Fibroblast of lung (primary cell): ENCODE data around the gene SGSH. TPM values are rescaled to one million over a fixed set of nuclear protein-coding genes. Genes with fewer than 3 reads are reported as not detected.

Source experiments
- DNase-seq, 2 donors: peaks; one replicate each; pipeline versions ENCODE4 v3.0.0 to v3.0.0-alpha.2; 2010; ENCODE audit warnings: low read depth in 2 of 2
- H2AFZ ChIP-seq: 2 replicates; pipeline ENCODE4 v1.5.1; 2012; ENCODE audit warnings: low read length, control low read depth, inconsistent platforms
- H3K27ac ChIP-seq: 2 replicates; pipeline ENCODE4 v1.5.1; 2011; ENCODE audit warnings: low read length, control low read depth; ENCODE audit not compliant: insufficient read depth
- H3K27me3 ChIP-seq: 2 replicates; pipeline ENCODE4 v1.5.1; 2011; ENCODE audit warnings: mild to moderate bottlenecking, low read length; ENCODE audit not compliant: control insufficient read depth, insufficient read depth
- H3K36me3 ChIP-seq: 2 replicates; pipeline ENCODE4 v1.5.1; 2011; ENCODE audit warnings: low read length; ENCODE audit not compliant: control insufficient read depth, insufficient read depth
- H3K4me1 ChIP-seq: 2 replicates; pipeline ENCODE4 v1.5.1; 2011; ENCODE audit warnings: low read length; ENCODE audit not compliant: control insufficient read depth, insufficient read depth; ENCODE audit errors: extremely low read depth
- H3K4me2 ChIP-seq: 2 replicates; pipeline ENCODE4 v1.5.1; 2011; ENCODE audit warnings: low read length, control low read depth; ENCODE audit not compliant: insufficient read depth; ENCODE audit errors: extremely low read depth
- H3K4me3 ChIP-seq, 4 experiments: fragments of 200-600 bp in 1 of 4; sonication (generic) in 1 of 4; replicated peaks in 1 of 4; 2 replicates each; pipeline ENCODE4 v1.5.1; 2011 to 2016; ENCODE audit warnings: low read length in 4 of 4, low read depth in 3 of 4, mild to moderate bottlenecking in 3 of 4, control low read depth in 2 of 4, inconsistent platforms in 1 of 4, mixed read lengths in 1 of 4; ENCODE audit not compliant: insufficient read depth in 1 of 4; ENCODE audit errors: control extremely low read depth in 1 of 4
- H3K79me2 ChIP-seq: 2 replicates; pipeline ENCODE4 v1.5.1; 2012; ENCODE audit warnings: mild to moderate bottlenecking, low read length, inconsistent platforms; ENCODE audit not compliant: control insufficient read depth, insufficient read depth
- H3K9ac ChIP-seq: 2 replicates; pipeline ENCODE4 v1.5.1; 2011; ENCODE audit warnings: mild to moderate bottlenecking, low read length, control low read depth; ENCODE audit not compliant: insufficient read depth
- H3K9me3 ChIP-seq: 2 replicates; pipeline ENCODE4 v1.5.1; 2012; ENCODE audit warnings: low read depth, low read length; ENCODE audit not compliant: control insufficient read depth, insufficient read depth
- H4K20me1 ChIP-seq: 2 replicates; pipeline ENCODE4 v1.5.1; 2011; ENCODE audit warnings: low read length; ENCODE audit not compliant: control insufficient read depth, insufficient read depth; ENCODE audit errors: extremely low read depth
- EZH2 ChIP-seq: IDR thresholded peaks from 2 replicates; pipeline ENCODE4 v1.5.1; 2012; ENCODE audit warnings: low read length, control low read depth, mild to moderate bottlenecking; ENCODE audit errors: missing control alignments
- polyA plus RNA-seq, 2 donors: library from polyadenylated mRNA; depleted of rRNA in 1 of 2; stranded (reverse) in 1 of 2; unstranded in 1 of 2; fragments of >200 nt; gene quantifications; 2 replicates each; pipeline ENCODE4 v1.2.1, GENCODE V29; 2011 to 2012; ENCODE audit warnings: missing spikeins in 1 of 2
- total RNA-seq: library from RNA; depleted of rRNA; stranded (reverse); fragments of >200 nt; gene quantifications from 2 replicates; pipeline ENCODE4 v1.2.1, GENCODE V29; 2014
- TF ChIP-seq, protein P1 (sequence below), 2 donors: IDR thresholded peaks in 1 of 2; conservative IDR thresholded peaks in 1 of 2; 1 replicate in 1 of 2; 2 replicates in 1 of 2; pipeline ENCODE4 v1.5.1; 2011 to 2012; ENCODE audit warnings: low read length in 2 of 2, control low read depth in 1 of 2, inconsistent platforms in 1 of 2, low read depth in 1 of 2, mild to moderate bottlenecking in 1 of 2

Gene SGSH
- total and polyA plus RNA-seq, 2 donors (not counting 1 experiment from before 2014, with no cell fraction given), result 26.9 to 57.2 TPM

DNA sequence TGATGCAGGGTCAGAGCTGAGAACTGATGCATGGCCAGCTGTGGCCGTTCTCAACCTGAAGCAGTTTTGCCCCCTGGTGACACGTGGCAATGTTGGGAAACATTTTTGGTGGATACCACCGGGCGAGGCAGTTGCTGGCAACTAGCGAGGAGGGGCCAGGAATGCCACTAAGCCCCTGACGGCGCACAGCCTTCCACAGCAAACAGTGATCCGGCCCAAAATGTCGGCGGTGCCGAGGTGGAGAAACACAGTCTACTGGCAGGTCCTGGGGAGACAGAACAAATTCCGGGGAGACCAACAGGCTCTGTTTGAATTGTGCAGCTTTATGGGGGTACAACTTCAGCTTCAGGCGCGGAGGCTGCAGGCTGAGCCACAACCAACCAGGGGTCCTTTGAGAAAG lies 8.3 kb upstream of the SGSH start:
- H3K4me3 ChIP-seq, result no peak overlapping the region
- H3K4me1 ChIP-seq, result no peaks in the 10 kb centered on the region
- no peak overlapping the region for H3K4me2 ChIP-seq
- no peaks in the 10 kb centered on the region for H3K9me3 ChIP-seq
- H3K27me3 ChIP-seq, result no peaks in the 10 kb centered on the region
- H4K20me1 ChIP-seq, result no peaks in the 10 kb centered on the region
- no peak overlapping the region for H2AFZ ChIP-seq
- no peak for TF ChIP-seq EZH2
- TF ChIP-seq, protein P1, sequence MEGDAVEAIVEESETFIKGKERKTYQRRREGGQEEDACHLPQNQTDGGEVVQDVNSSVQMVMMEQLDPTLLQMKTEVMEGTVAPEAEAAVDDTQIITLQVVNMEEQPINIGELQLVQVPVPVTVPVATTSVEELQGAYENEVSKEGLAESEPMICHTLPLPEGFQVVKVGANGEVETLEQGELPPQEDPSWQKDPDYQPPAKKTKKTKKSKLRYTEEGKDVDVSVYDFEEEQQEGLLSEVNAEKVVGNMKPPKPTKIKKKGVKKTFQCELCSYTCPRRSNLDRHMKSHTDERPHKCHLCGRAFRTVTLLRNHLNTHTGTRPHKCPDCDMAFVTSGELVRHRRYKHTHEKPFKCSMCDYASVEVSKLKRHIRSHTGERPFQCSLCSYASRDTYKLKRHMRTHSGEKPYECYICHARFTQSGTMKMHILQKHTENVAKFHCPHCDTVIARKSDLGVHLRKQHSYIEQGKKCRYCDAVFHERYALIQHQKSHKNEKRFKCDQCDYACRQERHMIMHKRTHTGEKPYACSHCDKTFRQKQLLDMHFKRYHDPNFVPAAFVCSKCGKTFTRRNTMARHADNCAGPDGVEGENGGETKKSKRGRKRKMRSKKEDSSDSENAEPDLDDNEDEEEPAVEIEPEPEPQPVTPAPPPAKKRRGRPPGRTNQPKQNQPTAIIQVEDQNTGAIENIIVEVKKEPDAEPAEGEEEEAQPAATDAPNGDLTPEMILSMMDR (conservative IDR thresholded peaks at IDR 0.05 in 1 of 2, IDR thresholded peaks at IDR 0.05 in 1 of 2; ENCODE audit: low read depth in 1 of 2, low read length in 2 of 2), result no peak
- no peaks in the 10 kb centered on the region for H3K79me2 ChIP-seq
- DNase-seq, result no peak
- H3K9ac ChIP-seq, result no peak overlapping the region
- H3K27ac ChIP-seq, result no peak overlapping the region
- peaks cover 4% of the 10 kb centered on the region for H3K36me3 ChIP-seq

DNA sequence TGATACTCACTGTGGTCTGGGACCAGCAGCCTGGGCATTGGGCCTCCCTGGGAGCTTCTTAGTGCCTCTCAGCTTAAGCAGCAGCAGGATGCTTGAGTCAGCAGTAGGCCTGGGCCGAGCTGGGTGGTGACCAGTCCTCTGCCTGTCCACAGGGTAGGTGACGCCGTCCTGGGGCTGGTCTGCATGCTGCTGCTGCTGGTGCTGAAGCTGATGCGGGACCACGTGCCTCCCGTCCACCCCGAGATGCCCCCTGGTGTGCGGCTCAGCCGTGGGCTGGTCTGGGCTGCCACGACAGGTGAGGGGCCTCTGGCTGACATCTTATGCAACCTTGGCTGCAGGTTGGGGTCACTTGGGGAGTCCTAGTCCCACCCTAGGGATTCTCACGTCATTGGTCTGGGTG lies 7.5 kb upstream of the SGSH start:
- no peaks in the 10 kb centered on the region for H3K27me3 ChIP-seq
- no peak overlapping the region for H3K4me3 ChIP-seq
- H3K4me1 ChIP-seq, result no peaks in the 10 kb centered on the region
- H3K27ac ChIP-seq, result no peak overlapping the region
- no peak for TF ChIP-seq EZH2
- TF ChIP-seq, protein P1 (conservative IDR thresholded peaks at IDR 0.05 in 1 of 2, IDR thresholded peaks at IDR 0.05 in 1 of 2; ENCODE audit: low read depth in 1 of 2, low read length in 2 of 2), result no peak
- H3K9ac ChIP-seq, result no peak overlapping the region
- no peak overlapping the region for H2AFZ ChIP-seq
- no peaks in the 10 kb centered on the region for H4K20me1 ChIP-seq
- H3K79me2 ChIP-seq, result no peaks in the 10 kb centered on the region
- H3K9me3 ChIP-seq, result no peaks in the 10 kb centered on the region
- no peak for DNase-seq
- H3K4me2 ChIP-seq, result no peak overlapping the region
- H3K36me3 ChIP-seq, result peaks cover 4% of the 10 kb centered on the region

DNA sequence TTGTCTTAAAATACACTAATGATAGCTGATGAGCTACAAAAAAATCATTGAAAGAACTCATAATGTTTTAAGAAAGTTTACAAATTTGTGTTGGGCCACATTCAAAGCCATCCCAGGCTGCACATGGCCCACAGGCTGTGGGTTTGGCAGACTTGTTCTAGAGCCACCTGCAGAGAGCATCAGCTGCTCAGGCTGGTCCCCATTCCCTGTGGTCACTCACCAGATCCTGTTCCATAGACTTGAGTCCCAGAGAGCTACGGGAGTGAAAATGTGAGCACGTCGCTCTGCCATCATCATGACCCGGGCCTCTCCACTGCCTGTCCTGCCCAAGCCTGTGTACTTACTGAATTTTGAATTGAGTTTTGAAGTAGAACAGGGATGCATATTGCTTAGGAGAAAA lies 7.0 kb upstream of the SGSH start:
- TF ChIP-seq, protein P1 (conservative IDR thresholded peaks at IDR 0.05 in 1 of 2, IDR thresholded peaks at IDR 0.05 in 1 of 2; ENCODE audit: low read depth in 1 of 2, low read length in 2 of 2), result no peak
- no peak for TF ChIP-seq EZH2
- H3K36me3 ChIP-seq, result peaks cover 4% of the 10 kb centered on the region
- DNase-seq, result no peak
- no peak overlapping the region for H3K27ac ChIP-seq
- no peaks in the 10 kb centered on the region for H3K79me2 ChIP-seq
- H3K4me2 ChIP-seq, result no peak overlapping the region
- no peaks in the 10 kb centered on the region for H3K9me3 ChIP-seq
- no peaks in the 10 kb centered on the region for H4K20me1 ChIP-seq
- no peak overlapping the region for H3K4me3 ChIP-seq
- H3K9ac ChIP-seq, result no peak overlapping the region
- H3K4me1 ChIP-seq, result no peaks in the 10 kb centered on the region
- no peaks in the 10 kb centered on the region for H3K27me3 ChIP-seq
- no peak overlapping the region for H2AFZ ChIP-seq
